Keratinocyte (primary cell): ENCODE measurements around the gene PJA1. TPM values are rescaled to one million over a fixed set of nuclear protein-coding genes. Genes with fewer than 3 reads are reported as not detected.

Experiments
- DNase-seq: peaks from one replicate; pipeline ENCODE4 v3.0.0-alpha.2; 2011; ENCODE audit warnings: low read depth, missing footprints, low spot score
- FAIRE-seq: peaks from 2 replicates; lab custom pipeline; 2011; peaks lifted over from hg19 to GRCh38; lab: Jason Lieb, UNC
- H2AFZ ChIP-seq: 2 replicates; pipeline ENCODE4 v1.6.0; 2012; ENCODE audit warnings: low read length, control low read depth, inconsistent platforms; ENCODE audit not compliant: control insufficient read depth
- H3K27ac ChIP-seq: 2 replicates; pipeline ENCODE4 v1.5.1; 2011; ENCODE audit warnings: low read length; ENCODE audit not compliant: control insufficient read depth, insufficient read depth
- H3K27me3 ChIP-seq: 3 replicates; pipeline ENCODE4 v1.6.0; 2011; ENCODE audit warnings: low read length; ENCODE audit not compliant: control insufficient read depth, insufficient read depth; ENCODE audit errors: extremely low read depth
- H3K36me3 ChIP-seq, 2 experiments: 2 replicates in 1 of 2; 3 replicates in 1 of 2; pipeline ENCODE4 v1.5.1; 2011; ENCODE audit warnings: low read length in 2 of 2, mild to moderate bottlenecking in 1 of 2; ENCODE audit not compliant: control insufficient read depth in 2 of 2, insufficient read depth in 2 of 2; ENCODE audit errors: extremely low read depth in 1 of 2
- H3K4me1 ChIP-seq: 3 replicates; pipeline ENCODE4 v1.5.1; 2011; ENCODE audit warnings: low read length; ENCODE audit not compliant: control insufficient read depth, insufficient read depth; ENCODE audit errors: extremely low read depth
- H3K4me2 ChIP-seq: 3 replicates; pipeline ENCODE4 v1.6.0; 2011; ENCODE audit warnings: low read depth, low read length; ENCODE audit not compliant: control insufficient read depth, insufficient read depth; ENCODE audit errors: extremely low read depth
- H3K4me3 ChIP-seq, 3 experiments: fragments of 200-600 bp in 1 of 3; sonication (generic) in 1 of 3; 2 replicates in 2 of 3; 3 replicates in 1 of 3; pipeline ENCODE4 v1.5.1; 2011 to 2016; ENCODE audit warnings: low read length in 3 of 3, mild to moderate bottlenecking in 3 of 3, control low read depth in 2 of 3, inconsistent platforms in 1 of 3, low read depth in 1 of 3, mixed read lengths in 1 of 3, mixed run types in 1 of 3, moderate library complexity in 1 of 3; ENCODE audit not compliant: control insufficient read depth in 2 of 3, insufficient read depth in 2 of 3; ENCODE audit errors: extremely low read depth in 1 of 3
- H3K79me2 ChIP-seq: 2 replicates; pipeline ENCODE4 v1.6.0; 2012; ENCODE audit warnings: low read length; ENCODE audit not compliant: control insufficient read depth, insufficient read depth
- H3K9ac ChIP-seq: 3 replicates; pipeline ENCODE4 v1.6.0; 2011; ENCODE audit warnings: low read length; ENCODE audit not compliant: control insufficient read depth, insufficient read depth; ENCODE audit errors: extremely low read depth
- H3K9me1 ChIP-seq: 3 replicates; pipeline ENCODE4 v1.6.0; 2011; ENCODE audit warnings: low read length; ENCODE audit not compliant: control insufficient read depth, insufficient read depth; ENCODE audit errors: extremely low read depth
- H3K9me3 ChIP-seq: 2 replicates; pipeline ENCODE4 v1.5.1; 2012; ENCODE audit warnings: low read depth, low read length; ENCODE audit not compliant: control insufficient read depth
- H4K20me1 ChIP-seq: 3 replicates; pipeline ENCODE4 v1.6.0; 2011; ENCODE audit warnings: low read length; ENCODE audit not compliant: control insufficient read depth, insufficient read depth; ENCODE audit errors: extremely low read depth
- EZH2 ChIP-seq: IDR thresholded peaks from one replicate; pipeline ENCODE4 v1.6.1; 2012; ENCODE audit warnings: inconsistent platforms, mild to moderate bottlenecking, low read length, moderate library complexity
- dilution Hi-C: fragments of 300-500 bp; cut with MboI; formaldehyde crosslinking; loops from one replicate; pipeline ENCODE4 v1.7.0; 2020; ENCODE audit warnings: low sequenced_read_pairs; ENCODE audit not compliant: extremely low pct_ligation_motif_present
- polyA plus RNA-seq, 5 experiments: library from polyadenylated mRNA; depleted of rRNA in 3 of 5; stranded (reverse) in 3 of 5; stranded (forward) in 1 of 5; unstranded in 1 of 5; fragments of >200 nt; gene quantifications; 1 replicate in 1 of 5; 2 replicates in 3 of 5; 3 replicates in 1 of 5; pipeline versions ENCODE4 v1.2.1 to v1.2.3, GENCODE V29; 2011 to 2012; ENCODE audit warnings: missing spikeins in 2 of 5, low read depth in 1 of 5, low replicate concordance in 1 of 5
- TF ChIP-seq, protein P1 (sequence below), 3 experiments: IDR thresholded peaks in 1 of 3; conservative IDR thresholded peaks in 1 of 3; optimal IDR thresholded peaks in 1 of 3; 2 replicates in 2 of 3; 3 replicates in 1 of 3; pipeline versions ENCODE3 to v1.5.1; 2011; ENCODE audit warnings: low read length in 3 of 3, mild to moderate bottlenecking in 3 of 3, moderate library complexity in 2 of 3, control low read depth in 1 of 3, inconsistent platforms in 1 of 3; ENCODE audit not compliant: insufficient read depth in 2 of 3; ENCODE audit errors: extremely low read depth in 1 of 3

PJA1 gene
- polyA plus RNA-seq, 1 donor (not counting 4 experiments of a cell fraction or from before 2014, with no cell fraction given), result 19.2 TPM

DNA sequence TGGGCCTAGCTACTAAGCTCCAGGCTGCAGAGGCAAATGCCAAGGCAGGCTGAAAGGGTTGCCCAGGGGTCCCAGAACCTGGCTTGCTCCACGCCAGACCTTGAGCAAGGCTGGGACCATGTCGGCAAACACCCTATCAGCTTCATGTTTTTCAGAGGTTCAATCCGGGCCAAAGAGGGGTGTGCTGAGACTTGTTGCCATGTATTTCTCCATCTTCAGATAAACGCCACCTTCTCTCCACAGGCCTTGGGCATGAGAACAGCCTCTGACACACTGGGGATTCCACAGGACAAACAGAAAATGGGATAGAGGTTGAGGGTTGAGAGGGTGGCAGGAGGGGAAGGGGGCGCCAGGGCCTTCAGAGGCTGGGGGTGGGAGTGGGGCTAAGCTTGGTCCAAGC lies 8.6 kb downstream of the PJA1 start:
- no peak overlapping the region for H3K9ac ChIP-seq
- TF ChIP-seq EZH2, result no peak
- TF ChIP-seq, protein P1, sequence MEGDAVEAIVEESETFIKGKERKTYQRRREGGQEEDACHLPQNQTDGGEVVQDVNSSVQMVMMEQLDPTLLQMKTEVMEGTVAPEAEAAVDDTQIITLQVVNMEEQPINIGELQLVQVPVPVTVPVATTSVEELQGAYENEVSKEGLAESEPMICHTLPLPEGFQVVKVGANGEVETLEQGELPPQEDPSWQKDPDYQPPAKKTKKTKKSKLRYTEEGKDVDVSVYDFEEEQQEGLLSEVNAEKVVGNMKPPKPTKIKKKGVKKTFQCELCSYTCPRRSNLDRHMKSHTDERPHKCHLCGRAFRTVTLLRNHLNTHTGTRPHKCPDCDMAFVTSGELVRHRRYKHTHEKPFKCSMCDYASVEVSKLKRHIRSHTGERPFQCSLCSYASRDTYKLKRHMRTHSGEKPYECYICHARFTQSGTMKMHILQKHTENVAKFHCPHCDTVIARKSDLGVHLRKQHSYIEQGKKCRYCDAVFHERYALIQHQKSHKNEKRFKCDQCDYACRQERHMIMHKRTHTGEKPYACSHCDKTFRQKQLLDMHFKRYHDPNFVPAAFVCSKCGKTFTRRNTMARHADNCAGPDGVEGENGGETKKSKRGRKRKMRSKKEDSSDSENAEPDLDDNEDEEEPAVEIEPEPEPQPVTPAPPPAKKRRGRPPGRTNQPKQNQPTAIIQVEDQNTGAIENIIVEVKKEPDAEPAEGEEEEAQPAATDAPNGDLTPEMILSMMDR (optimal IDR thresholded peaks at IDR 0.05 in 1 of 3, IDR thresholded peaks at IDR 0.05 in 1 of 3, conservative IDR thresholded peaks at IDR 0.05 in 1 of 3; ENCODE audit: extremely low read depth in 1 of 3, insufficient read depth in 2 of 3, low read length in 3 of 3), result no peak
- H3K27me3 ChIP-seq, result no peaks in the 10 kb centered on the region
- no peaks in the 10 kb centered on the region for H3K9me1 ChIP-seq
- H3K4me2 ChIP-seq, result no peak overlapping the region
- DNase-seq (no peak), FAIRE-seq (no peak)
- H2AFZ ChIP-seq, result no peak overlapping the region
- H3K36me3 ChIP-seq, result no peaks in the 10 kb centered on the region
- no peak overlapping the region for H3K27ac ChIP-seq
- no peaks in the 10 kb centered on the region for H3K9me3 ChIP-seq
- no peaks in the 10 kb centered on the region for H3K79me2 ChIP-seq
- peaks cover 4% of the 10 kb centered on the region for H3K4me1 ChIP-seq
- dilution Hi-C loops, result no loop called here
- H3K4me3 ChIP-seq, result no peak overlapping the region
- H4K20me1 ChIP-seq, result no peaks in the 10 kb centered on the region

- Histone ChIP-seq H4K20me1 (no peaks in the 10 kb centered on the region), H3K4me2 (no peak overlapping the region), H3K27ac (no peak overlapping the region), H3K9me1 (no peaks in the 10 kb centered on the region), H3K4me3 (no peak overlapping the region), H3K9ac (no peak overlapping the region), H3K79me2 (no peaks in the 10 kb centered on the region), H3K9me3 (no peaks in the 10 kb centered on the region), H3K4me1 (peaks cover 9% of the 10 kb centered on the region), H2AFZ (no peak overlapping the region), H3K36me3 (no peaks in the 10 kb centered on the region), H3K27me3 (no peaks in the 10 kb centered on the region)
- FAIRE-seq (no peak), DNase-seq (no peak)
- TF ChIP-seq, protein P1 (optimal IDR thresholded peaks at IDR 0.05 in 1 of 3, IDR thresholded peaks at IDR 0.05 in 1 of 3, conservative IDR thresholded peaks at IDR 0.05 in 1 of 3; ENCODE audit: extremely low read depth in 1 of 3, insufficient read depth in 2 of 3, low read length in 3 of 3), result no peak
- dilution Hi-C loops, result no loop called here
These were observed 9.3 kb downstream of the PJA1 start for GRCh38 chrX:69155786-69156520.
